ENCODE results near the gene FADS1.

DNA sequence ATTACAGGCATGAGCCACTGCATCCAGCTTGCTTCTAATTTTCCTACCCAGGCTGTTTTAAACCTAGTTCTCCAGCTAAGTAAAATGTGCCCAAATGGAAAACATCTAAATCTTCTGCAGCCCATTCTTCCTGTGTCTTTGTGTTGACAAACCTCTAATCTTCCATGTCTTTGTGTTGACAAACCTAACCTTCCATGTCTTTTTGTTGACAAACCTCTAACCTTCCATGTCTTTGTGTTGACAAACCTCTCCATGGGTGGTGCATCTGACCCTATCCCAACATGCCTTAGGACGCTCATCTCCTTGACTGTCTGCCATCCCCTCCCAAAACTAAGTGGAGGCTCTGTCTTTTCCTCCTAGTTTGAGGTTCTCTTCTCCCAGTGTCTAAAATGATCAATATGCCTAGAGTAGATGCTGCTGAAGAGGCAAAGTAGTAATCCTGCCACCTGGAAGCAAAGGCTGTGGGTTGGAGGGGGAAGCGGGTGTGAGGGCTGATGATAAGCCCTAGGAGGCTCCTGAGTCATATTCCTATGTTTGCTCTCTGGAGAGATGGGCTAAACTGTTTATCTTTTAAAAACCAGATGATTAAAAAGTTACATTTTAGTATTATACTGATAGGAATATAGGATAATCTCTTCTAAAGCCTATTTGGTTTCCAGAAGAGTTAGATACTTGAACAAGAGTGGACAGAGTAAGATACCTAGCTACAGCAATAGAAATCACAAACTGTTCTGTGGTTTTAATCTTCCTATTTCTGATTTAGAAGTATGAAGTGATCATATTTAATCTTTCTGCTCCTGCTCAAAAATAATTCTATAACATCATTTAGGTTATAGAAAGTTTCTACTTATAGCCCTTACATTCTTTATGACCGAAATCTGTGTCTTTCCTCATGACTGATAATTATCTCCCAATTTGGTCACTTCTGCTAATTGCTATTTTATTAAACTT, 16.2 kb downstream of the FADS1 start:
- TF ChIP-seq POLR2A (IDR thresholded peaks at IDR 0.05) (no peak), EP300 (IDR thresholded peaks at IDR 0.05) (no peak)
- TF ChIP-seq, protein P1, sequence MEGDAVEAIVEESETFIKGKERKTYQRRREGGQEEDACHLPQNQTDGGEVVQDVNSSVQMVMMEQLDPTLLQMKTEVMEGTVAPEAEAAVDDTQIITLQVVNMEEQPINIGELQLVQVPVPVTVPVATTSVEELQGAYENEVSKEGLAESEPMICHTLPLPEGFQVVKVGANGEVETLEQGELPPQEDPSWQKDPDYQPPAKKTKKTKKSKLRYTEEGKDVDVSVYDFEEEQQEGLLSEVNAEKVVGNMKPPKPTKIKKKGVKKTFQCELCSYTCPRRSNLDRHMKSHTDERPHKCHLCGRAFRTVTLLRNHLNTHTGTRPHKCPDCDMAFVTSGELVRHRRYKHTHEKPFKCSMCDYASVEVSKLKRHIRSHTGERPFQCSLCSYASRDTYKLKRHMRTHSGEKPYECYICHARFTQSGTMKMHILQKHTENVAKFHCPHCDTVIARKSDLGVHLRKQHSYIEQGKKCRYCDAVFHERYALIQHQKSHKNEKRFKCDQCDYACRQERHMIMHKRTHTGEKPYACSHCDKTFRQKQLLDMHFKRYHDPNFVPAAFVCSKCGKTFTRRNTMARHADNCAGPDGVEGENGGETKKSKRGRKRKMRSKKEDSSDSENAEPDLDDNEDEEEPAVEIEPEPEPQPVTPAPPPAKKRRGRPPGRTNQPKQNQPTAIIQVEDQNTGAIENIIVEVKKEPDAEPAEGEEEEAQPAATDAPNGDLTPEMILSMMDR (IDR thresholded peaks at IDR 0.05), result no peak
